ENCODE data around the gene PTER. TPM values are rescaled to one million over a fixed set of nuclear protein-coding genes. Genes with fewer than 3 reads are reported as not detected.

Gene PTER
- total and polyA plus RNA-seq, 11 donors, result 3.4 to 19.3 (median 12.9) TPM

DNA sequence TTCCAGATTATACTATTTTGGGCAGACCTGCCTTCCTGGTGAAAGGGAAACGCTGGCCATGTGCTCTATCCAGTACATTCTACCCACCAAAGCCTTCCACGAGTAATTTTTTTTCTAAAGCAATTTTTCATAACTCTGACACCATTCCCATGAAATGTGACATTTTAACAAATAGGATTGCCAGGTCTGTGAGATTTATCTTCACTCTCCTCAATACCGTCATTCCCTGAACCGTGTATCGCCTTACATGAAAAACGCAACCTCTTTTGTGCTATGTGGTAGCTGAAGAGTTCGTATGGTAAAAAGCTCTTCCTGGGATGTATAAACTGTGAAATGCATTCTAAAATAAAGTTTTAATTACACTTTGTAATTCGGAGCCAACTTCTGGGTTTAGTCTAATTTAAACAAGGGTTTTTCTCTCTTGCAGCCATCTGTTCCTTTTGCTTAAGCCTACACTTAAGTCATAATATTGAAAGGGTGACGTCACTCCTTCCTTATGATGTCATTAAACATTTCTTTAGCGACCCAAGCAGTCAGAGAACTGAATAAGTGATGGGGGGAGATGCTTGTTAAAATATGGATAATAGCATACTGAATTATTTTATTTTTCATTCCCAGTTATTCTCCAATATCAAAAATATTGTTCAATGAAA, 57.2 kb downstream of the PTER start:
- Histone ChIP-seq H3K27me3 (no peaks in the 10 kb centered on the region), H3K4me1 (peaks cover 0 to 5% (median 0%) of the 10 kb centered on the region in 12 donors), H3K9me3 (no peaks in the 10 kb centered on the region), H3K27ac (no peak overlapping the region), H3K4me3 (no peak overlapping the region), H3K36me3 (peaks cover 0 to 12% (median 0%) of the 10 kb centered on the region in 9 donors)
- TF ChIP-seq POLR2A (IDR thresholded peaks at IDR 0.05), result no peak
- TF ChIP-seq, protein P1, sequence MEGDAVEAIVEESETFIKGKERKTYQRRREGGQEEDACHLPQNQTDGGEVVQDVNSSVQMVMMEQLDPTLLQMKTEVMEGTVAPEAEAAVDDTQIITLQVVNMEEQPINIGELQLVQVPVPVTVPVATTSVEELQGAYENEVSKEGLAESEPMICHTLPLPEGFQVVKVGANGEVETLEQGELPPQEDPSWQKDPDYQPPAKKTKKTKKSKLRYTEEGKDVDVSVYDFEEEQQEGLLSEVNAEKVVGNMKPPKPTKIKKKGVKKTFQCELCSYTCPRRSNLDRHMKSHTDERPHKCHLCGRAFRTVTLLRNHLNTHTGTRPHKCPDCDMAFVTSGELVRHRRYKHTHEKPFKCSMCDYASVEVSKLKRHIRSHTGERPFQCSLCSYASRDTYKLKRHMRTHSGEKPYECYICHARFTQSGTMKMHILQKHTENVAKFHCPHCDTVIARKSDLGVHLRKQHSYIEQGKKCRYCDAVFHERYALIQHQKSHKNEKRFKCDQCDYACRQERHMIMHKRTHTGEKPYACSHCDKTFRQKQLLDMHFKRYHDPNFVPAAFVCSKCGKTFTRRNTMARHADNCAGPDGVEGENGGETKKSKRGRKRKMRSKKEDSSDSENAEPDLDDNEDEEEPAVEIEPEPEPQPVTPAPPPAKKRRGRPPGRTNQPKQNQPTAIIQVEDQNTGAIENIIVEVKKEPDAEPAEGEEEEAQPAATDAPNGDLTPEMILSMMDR (IDR thresholded peaks at IDR 0.05), result no peak
- intact Hi-C loops (cut with DNase I), result no loop called here
- ATAC-seq, result no peak
- no peak for DNase-seq
- WGBS, 4 donors, result 77 to 88% (median 83%) methylated on average over 10 of the region's 10 CpGs

DNA sequence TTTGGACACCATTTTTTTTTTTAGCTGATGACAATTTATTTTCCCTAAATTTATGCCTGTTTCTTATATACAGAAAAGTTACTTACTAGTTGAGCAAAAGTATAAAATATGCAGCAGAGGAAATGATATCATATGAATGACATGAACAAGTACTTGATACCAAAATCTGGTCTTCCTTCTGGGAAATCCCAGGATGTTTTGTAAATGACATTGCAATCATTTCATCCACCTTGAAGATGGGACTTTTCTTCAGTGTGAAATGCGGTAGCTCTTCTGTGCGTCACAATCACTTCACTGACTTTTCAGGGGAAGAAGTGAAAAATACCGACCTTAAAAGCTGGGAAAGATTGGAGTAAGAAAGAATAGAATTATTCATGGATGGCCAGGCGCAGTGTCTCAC, 61.1 kb downstream of the PTER start:
- no peak overlapping the region for H3K4me3 ChIP-seq
- intact Hi-C loops (cut with DNase I), result no loop called here
- WGBS, 4 donors, result 86 to 93% (median 91%) methylated on average over 4 of the region's 4 CpGs
- H3K36me3 ChIP-seq, result peaks cover 0 to 4% (median 0%) of the 10 kb centered on the region in 9 donors
- H3K9me3 ChIP-seq, result no peaks in the 10 kb centered on the region
- no peak for TF ChIP-seq POLR2A (IDR thresholded peaks at IDR 0.05)
- TF ChIP-seq, protein P1 (IDR thresholded peaks at IDR 0.05), result no peak
- H3K27me3 ChIP-seq, result no peaks in the 10 kb centered on the region
- no peaks in the 10 kb centered on the region for H3K4me1 ChIP-seq
- ATAC-seq (no peak), DNase-seq (no peak)
- H3K27ac ChIP-seq, result no peak overlapping the region

DNA sequence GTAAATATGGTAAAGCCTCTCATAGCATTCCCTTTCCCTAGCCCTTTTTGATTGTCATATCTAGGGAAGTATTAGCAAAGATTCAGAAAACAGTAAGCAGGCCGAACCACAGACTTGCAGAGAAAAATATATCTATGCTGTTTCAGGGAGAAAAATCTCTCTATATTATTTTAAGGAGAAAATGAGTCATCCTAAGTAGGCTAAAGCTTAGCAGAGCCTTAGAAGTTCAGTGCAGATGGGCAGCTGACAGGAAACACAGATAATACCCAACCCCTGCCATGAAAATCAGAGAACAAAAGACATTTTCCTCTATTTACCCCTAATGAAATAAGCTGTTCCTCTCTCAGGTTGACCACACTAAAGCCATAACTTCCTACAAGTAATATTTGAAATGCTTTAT, 68.4 kb downstream of the PTER start:
- H3K9me3 ChIP-seq, result no peaks in the 10 kb centered on the region
- TF ChIP-seq, protein P1 (IDR thresholded peaks at IDR 0.05), result no peak
- no peak for TF ChIP-seq POLR2A (IDR thresholded peaks at IDR 0.05)
- ATAC-seq (no peak), DNase-seq (no peak)
- no peak overlapping the region for H3K27ac ChIP-seq
- H3K36me3 ChIP-seq, result peaks cover 0 to 13% (median 0%) of the 10 kb centered on the region in 9 donors
- 82 to 96% (median 84%) methylated on average over 1 of the region's 1 CpG for WGBS, 4 donors
- H3K4me3 ChIP-seq, result no peak overlapping the region
- intact Hi-C loops (cut with DNase I), result no loop called here
- H3K4me1 ChIP-seq, result no peaks in the 10 kb centered on the region
- no peaks in the 10 kb centered on the region for H3K27me3 ChIP-seq

DNA sequence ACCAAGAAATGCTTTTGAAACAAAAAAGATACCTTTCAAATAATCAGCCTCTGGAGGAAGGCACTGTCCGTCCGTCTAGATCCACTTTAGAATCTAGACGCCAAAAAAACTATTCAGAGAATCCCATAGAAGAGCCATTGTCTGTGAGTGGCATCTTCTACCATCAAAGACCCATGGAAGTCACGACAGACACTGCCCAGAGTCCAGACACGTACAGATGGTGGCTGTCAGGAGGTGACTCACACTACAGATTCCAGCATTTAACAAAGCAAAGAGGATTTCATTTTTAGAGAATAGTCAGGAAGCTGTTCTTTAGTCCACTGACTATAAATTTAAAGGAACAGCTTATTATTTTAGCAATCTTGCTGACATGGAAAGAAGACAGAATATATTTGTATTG, 73.2 kb downstream of the PTER start:
- Histone ChIP-seq H3K27me3 (no peaks in the 10 kb centered on the region), H3K27ac (no peak overlapping the region), H3K4me1 (no peaks in the 10 kb centered on the region), H3K9me3 (no peaks in the 10 kb centered on the region), H3K4me3 (no peak overlapping the region), H3K36me3 (peaks cover 0 to 24% (median 0%) of the 10 kb centered on the region in 9 donors)
- no peak for DNase-seq
- no peak for ATAC-seq
- WGBS, 4 donors, result 66 to 68% (median 67%) methylated on average over 5 of the region's 5 CpGs
- intact Hi-C loops (cut with DNase I), result no loop called here
- TF ChIP-seq POLR2A (IDR thresholded peaks at IDR 0.05), result no peak
- TF ChIP-seq, protein P1 (IDR thresholded peaks at IDR 0.05), result no peak
